ENCODE data around the gene MUC5AC. TPM values are rescaled to one million over a fixed set of nuclear protein-coding genes. Genes with fewer than 3 reads are reported as not detected.

Gene MUC5AC
- total RNA-seq, 2 experiments from 2014 or later: not detected

GRCh38 chr11:1239596-1240205 lies 81.9 kb downstream of the MUC5AC start:
- no peak overlapping the region for H3K27ac ChIP-seq (ENCODE audit: low read depth, low read length, poor library complexity, severe bottlenecking)
- no peaks in the 10 kb centered on the region for H3K9me3 ChIP-seq (ENCODE audit: low read length)
- CTCF ChIA-PET (ENCODE audit: unreplicated experiment): interaction anchor here (0.6 kb wide), 1 partner anchor 218 kb away, joined by 3 read pairs; no protein-coding TSS in a partner anchor
- H3K4me3 ChIP-seq (ENCODE audit: low read depth, low read length, poor library complexity, severe bottlenecking): no peak overlapping the region
- no peak for TF ChIP-seq CTCF (conservative IDR thresholded peaks at IDR 0.05; ENCODE audit: low read length)
- no peak for TF ChIP-seq EZH2phosphoT487 (IDR thresholded peaks at IDR 0.05; ENCODE audit: borderline replicate concordance, low read depth, low read length)
- no peaks in the 10 kb centered on the region for H3K36me3 ChIP-seq (ENCODE audit: insufficient read depth, low read length)
- H4K20me1 ChIP-seq (ENCODE audit: insufficient read depth, low read length): no peaks in the 10 kb centered on the region
- BruUV-seq (replicated peaks): no TSS peak
- no peak overlapping the region for H2AFZ ChIP-seq (ENCODE audit: low read length)
- intact Hi-C loops (cut with micrococcal nuclease; ENCODE audit: unreplicated experiment): no loop called here
- H3K4me1 ChIP-seq (ENCODE audit: insufficient read depth, low read length, poor library complexity, severe bottlenecking): no peaks in the 10 kb centered on the region
- POLR2A ChIA-PET: no interaction called here
- H3K4me2 ChIP-seq (ENCODE audit: low read length): no peak overlapping the region
- H3K9me2 ChIP-seq (ENCODE audit: insufficient read depth, low read length): no peaks in the 10 kb centered on the region
- DNase-seq (ENCODE audit: low spot score): no peak
- H3K79me2 ChIP-seq (ENCODE audit: insufficient read depth, low read depth, low read length): no peaks in the 10 kb centered on the region

- Histone ChIP-seq H3K9me2 (ENCODE audit: insufficient read depth, low read length) (no peaks in the 10 kb centered on the region), H3K27ac (ENCODE audit: low read depth, low read length, poor library complexity, severe bottlenecking) (no peak overlapping the region), H3K9me3 (ENCODE audit: low read length) (no peaks in the 10 kb centered on the region), H3K4me1 (ENCODE audit: insufficient read depth, low read length, poor library complexity, severe bottlenecking) (no peaks in the 10 kb centered on the region), H3K36me3 (ENCODE audit: insufficient read depth, low read length) (no peaks in the 10 kb centered on the region), H3K4me2 (ENCODE audit: low read length) (no peak overlapping the region), H3K79me2 (ENCODE audit: insufficient read depth, low read depth, low read length) (no peaks in the 10 kb centered on the region), H4K20me1 (ENCODE audit: insufficient read depth, low read length) (no peaks in the 10 kb centered on the region), H3K4me3 (ENCODE audit: low read depth, low read length, poor library complexity, severe bottlenecking) (no peak overlapping the region), H2AFZ (ENCODE audit: low read length) (no peak overlapping the region)
- TF ChIP-seq CTCF (conservative IDR thresholded peaks at IDR 0.05; ENCODE audit: low read length): no peak
- TF ChIP-seq EZH2phosphoT487 (IDR thresholded peaks at IDR 0.05; ENCODE audit: borderline replicate concordance, low read depth, low read length): no peak
- no peak for DNase-seq (ENCODE audit: low spot score)
- ChIA-PET CTCF (ENCODE audit: unreplicated experiment) (interaction anchor here (0.6 kb wide), 1 partner anchor 253 kb away, joined by 3 read pairs; no protein-coding TSS in a partner anchor), POLR2A (no interaction called here)
- BruUV-seq (replicated peaks): no TSS peak
- intact Hi-C loops (cut with micrococcal nuclease; ENCODE audit: unreplicated experiment): no loop called here
Measured at GRCh38 chr11:1240771-1241170, 83.0 kb downstream of the MUC5AC start.

GRCh38 chr11:1241706-1242105 lies 84.0 kb downstream of the MUC5AC start:
- H3K79me2 ChIP-seq (ENCODE audit: insufficient read depth, low read depth, low read length): no peaks in the 10 kb centered on the region
- H3K4me2 ChIP-seq (ENCODE audit: low read length): no peak overlapping the region
- H3K9me2 ChIP-seq (ENCODE audit: insufficient read depth, low read length): no peaks in the 10 kb centered on the region
- H3K36me3 ChIP-seq (ENCODE audit: insufficient read depth, low read length): no peaks in the 10 kb centered on the region
- no peak for DNase-seq (ENCODE audit: low spot score)
- BruUV-seq (replicated peaks): no TSS peak
- H3K4me3 ChIP-seq (ENCODE audit: low read depth, low read length, poor library complexity, severe bottlenecking): no peak overlapping the region
- POLR2A ChIA-PET: no interaction called here
- H3K4me1 ChIP-seq (ENCODE audit: insufficient read depth, low read length, poor library complexity, severe bottlenecking): no peaks in the 10 kb centered on the region
- TF ChIP-seq EZH2phosphoT487 (IDR thresholded peaks at IDR 0.05; ENCODE audit: borderline replicate concordance, low read depth, low read length) (no peak), CTCF (conservative IDR thresholded peaks at IDR 0.05; ENCODE audit: low read length) (no peak)
- H3K9me3 ChIP-seq (ENCODE audit: low read length): no peaks in the 10 kb centered on the region
- no peak overlapping the region for H2AFZ ChIP-seq (ENCODE audit: low read length)
- CTCF ChIA-PET (ENCODE audit: unreplicated experiment): no interaction called here
- no peak overlapping the region for H3K27ac ChIP-seq (ENCODE audit: low read depth, low read length, poor library complexity, severe bottlenecking)
- intact Hi-C loops (cut with micrococcal nuclease; ENCODE audit: unreplicated experiment): no loop called here
- H4K20me1 ChIP-seq (ENCODE audit: insufficient read depth, low read length): no peaks in the 10 kb centered on the region

Measured in OCI-LY7 (cell line).